ENCODE data around the gene NUFIP1. TPM values are rescaled to one million over a fixed set of nuclear protein-coding genes. Genes with fewer than 3 reads are reported as not detected.

NUFIP1 gene
- total and polyA plus RNA-seq, 2 donors (not counting 3 experiments of a cell fraction or from before 2014, with no cell fraction given): 1.4 to 6.9 TPM

DNA sequence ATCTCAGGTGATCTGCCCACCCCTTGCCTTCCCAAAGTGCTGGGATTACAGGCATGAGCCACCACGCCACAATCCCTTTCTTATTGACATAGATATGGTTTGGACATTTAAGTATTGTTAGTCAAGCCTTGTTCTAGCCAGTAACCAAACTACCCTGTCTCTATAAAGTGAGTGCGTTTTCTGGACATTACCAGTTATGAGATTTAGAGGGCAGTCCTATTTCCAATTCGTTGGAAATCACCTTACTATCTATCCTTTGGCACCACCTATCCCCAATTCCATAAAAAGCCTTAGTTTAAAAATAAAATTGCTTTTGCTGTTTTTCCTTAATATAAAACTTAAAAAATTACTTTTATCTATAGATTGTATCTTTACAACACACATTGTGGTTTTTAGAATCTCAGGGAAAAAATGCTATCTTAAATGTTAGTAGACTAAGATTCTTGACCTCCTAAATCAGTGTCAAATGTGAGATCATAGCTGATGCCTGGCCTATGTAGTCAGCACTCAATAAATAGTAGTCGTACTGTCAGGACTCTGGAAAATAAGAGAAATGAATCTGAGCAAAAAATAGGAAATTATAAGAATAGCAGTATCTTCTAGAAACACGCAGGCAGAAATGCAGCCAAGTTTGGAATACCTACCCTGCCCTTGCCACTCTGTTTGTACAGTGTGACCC is 57.0 kb downstream of the NUFIP1 start:
- no peak overlapping the region for H2AFZ ChIP-seq (ENCODE audit: low read depth, low read length)
- FAIRE-seq (no peak), DNase-seq (ENCODE audit: low read depth, low spot score) (no peak)
- no peaks in the 10 kb centered on the region for H3K79me2 ChIP-seq (ENCODE audit: control insufficient read depth, insufficient read depth, low read length)
- peak overlapping the region; percentile 94 for H3K27ac ChIP-seq (ENCODE audit: insufficient read depth, low read depth, low read length)
- TF ChIP-seq GATA2 (IDR thresholded peaks at IDR 0.05; ENCODE audit: insufficient read depth, insufficient read length, low read depth, low read length) (no peak), JUN (IDR thresholded peaks at IDR 0.05; ENCODE audit: borderline replicate concordance, insufficient read depth, insufficient read length, low read depth) (peak; percentile 8), POLR2A (IDR thresholded peaks at IDR 0.05; ENCODE audit: low read depth, low read length) (no peak)
- H3K27me3 ChIP-seq (ENCODE audit: control insufficient read depth in 2 of 2, insufficient read depth in 2 of 2, low read length in 2 of 2): no peaks in the 10 kb centered on the region
- no peaks in the 10 kb centered on the region for H3K9me3 ChIP-seq (replicated peaks; ENCODE audit: control insufficient read depth, insufficient read depth, low read length)
- dilution Hi-C loops (cut with MboI; ENCODE audit: extremely low pct_ligation_motif_present, low sequenced_read_pairs) (no loop called here), intact Hi-C loops (cut with micrococcal nuclease) (loop anchor here (1.0 to 5.0 kb wide), 4 partner anchors 10 to 220 kb away; no protein-coding TSS in a partner anchor)
- peak overlapping the region; percentile 42 for H3K9ac ChIP-seq (replicated peaks; ENCODE audit: extremely low read depth, insufficient read depth, low read length)
- H4K20me1 ChIP-seq (replicated peaks; ENCODE audit: control insufficient read depth, extremely low read depth, insufficient read depth, low read length): no peaks in the 10 kb centered on the region
- no peaks in the 10 kb centered on the region for H3K36me3 ChIP-seq (ENCODE audit: control insufficient read depth in 2 of 2, extremely low read depth in 1 of 2, insufficient read depth in 2 of 2, low read length in 2 of 2)
- CTCF ChIA-PET: interaction anchor here (0.9 to 3.7 kb wide), 12 partner anchors 10 to 448 kb away, joined by 3 to 29 read pairs (median 6); no protein-coding TSS in a partner anchor
- peaks cover 60% of the 10 kb centered on the region for H3K4me1 ChIP-seq (ENCODE audit: control insufficient read depth, extremely low read depth, insufficient read depth, low read length)
- H3K4me3 ChIP-seq (replicated peaks in 1 of 3; ENCODE audit: insufficient read depth in 1 of 3, low read depth in 1 of 3, low read length in 3 of 3): no peak overlapping the region
- no peaks in the 10 kb centered on the region for H3K9me1 ChIP-seq (replicated peaks; ENCODE audit: control insufficient read depth, extremely low read depth, insufficient read depth, low read length)
- BruUV-seq (replicated peaks): TSS peak; percentile 68
- H3K4me2 ChIP-seq (ENCODE audit: insufficient read depth, low read length): peak overlapping the region; percentile 71
- POLR2A ChIA-PET: interaction anchor here (0.7 to 1.8 kb wide), 3 partner anchors 8 to 14 kb away, joined by 3 to 8 read pairs (median 7); no protein-coding TSS in a partner anchor

DNA sequence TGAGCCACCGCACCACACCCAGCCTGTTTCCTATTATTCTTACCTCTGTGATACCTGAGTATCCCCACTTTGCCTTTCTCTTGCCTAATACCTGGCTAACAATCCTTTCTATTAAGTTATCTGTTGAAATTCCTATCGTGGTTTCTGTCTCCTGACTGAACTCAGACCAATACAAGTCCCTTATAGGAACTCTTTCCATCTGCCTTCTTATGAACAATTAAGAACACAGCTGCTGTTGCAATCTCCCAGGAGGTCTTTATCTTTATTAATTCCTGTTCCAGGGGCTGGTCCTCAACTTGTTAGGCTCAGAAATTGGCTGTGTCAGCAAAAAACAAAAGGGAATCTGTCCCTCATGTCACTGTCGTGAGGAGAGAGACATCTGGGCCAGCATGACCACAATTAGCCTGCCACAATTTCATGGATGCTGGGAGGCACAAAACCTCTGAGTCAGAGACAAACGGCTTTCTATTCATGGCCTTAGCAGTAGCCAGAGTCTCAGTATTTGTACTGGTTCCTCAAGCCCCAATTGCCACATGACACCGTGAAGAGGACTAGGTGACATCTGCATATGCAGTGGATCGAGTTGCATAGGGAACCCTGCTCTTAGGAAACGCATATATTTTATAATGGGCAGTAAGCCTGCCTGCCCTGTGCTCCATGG is 58.2 kb downstream of the NUFIP1 start:
- no peaks in the 10 kb centered on the region for H3K79me2 ChIP-seq (ENCODE audit: control insufficient read depth, insufficient read depth, low read length)
- no peaks in the 10 kb centered on the region for H3K36me3 ChIP-seq (ENCODE audit: control insufficient read depth in 2 of 2, extremely low read depth in 1 of 2, insufficient read depth in 2 of 2, low read length in 2 of 2)
- ChIA-PET CTCF (interaction anchor here (1.8 to 3.7 kb wide), 2 partner anchors 9 to 13 kb away, joined by 4 to 29 read pairs; no protein-coding TSS in a partner anchor), POLR2A (no interaction called here)
- dilution Hi-C loops (cut with MboI; ENCODE audit: extremely low pct_ligation_motif_present, low sequenced_read_pairs) (no loop called here), intact Hi-C loops (cut with micrococcal nuclease) (loop anchor here (5.0 kb wide), 3 partner anchors 36 to 219 kb away; no protein-coding TSS in a partner anchor)
- TF ChIP-seq FOS (IDR thresholded peaks at IDR 0.05; ENCODE audit: borderline replicate concordance, insufficient read depth, low read length) (no peak), EZH2 (IDR thresholded peaks at IDR 0.05; ENCODE audit: borderline replicate concordance, low read depth, low read length, severe bottlenecking) (no peak), POLR2AphosphoS5 (IDR thresholded peaks at IDR 0.05; ENCODE audit: insufficient read depth, low read depth, low read length) (no peak), POLR2A (IDR thresholded peaks at IDR 0.05; ENCODE audit: low read depth, low read length) (no peak), JUN (IDR thresholded peaks at IDR 0.05; ENCODE audit: borderline replicate concordance, insufficient read depth, insufficient read length, low read depth) (no peak), MYC (IDR thresholded peaks at IDR 0.05; ENCODE audit: low read depth, low read length) (no peak), GATA2 (IDR thresholded peaks at IDR 0.05; ENCODE audit: insufficient read depth, insufficient read length, low read depth, low read length) (no peak)
- TF ChIP-seq, protein P1, sequence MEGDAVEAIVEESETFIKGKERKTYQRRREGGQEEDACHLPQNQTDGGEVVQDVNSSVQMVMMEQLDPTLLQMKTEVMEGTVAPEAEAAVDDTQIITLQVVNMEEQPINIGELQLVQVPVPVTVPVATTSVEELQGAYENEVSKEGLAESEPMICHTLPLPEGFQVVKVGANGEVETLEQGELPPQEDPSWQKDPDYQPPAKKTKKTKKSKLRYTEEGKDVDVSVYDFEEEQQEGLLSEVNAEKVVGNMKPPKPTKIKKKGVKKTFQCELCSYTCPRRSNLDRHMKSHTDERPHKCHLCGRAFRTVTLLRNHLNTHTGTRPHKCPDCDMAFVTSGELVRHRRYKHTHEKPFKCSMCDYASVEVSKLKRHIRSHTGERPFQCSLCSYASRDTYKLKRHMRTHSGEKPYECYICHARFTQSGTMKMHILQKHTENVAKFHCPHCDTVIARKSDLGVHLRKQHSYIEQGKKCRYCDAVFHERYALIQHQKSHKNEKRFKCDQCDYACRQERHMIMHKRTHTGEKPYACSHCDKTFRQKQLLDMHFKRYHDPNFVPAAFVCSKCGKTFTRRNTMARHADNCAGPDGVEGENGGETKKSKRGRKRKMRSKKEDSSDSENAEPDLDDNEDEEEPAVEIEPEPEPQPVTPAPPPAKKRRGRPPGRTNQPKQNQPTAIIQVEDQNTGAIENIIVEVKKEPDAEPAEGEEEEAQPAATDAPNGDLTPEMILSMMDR (IDR thresholded peaks at IDR 0.05; ENCODE audit: extremely low read depth in 1 of 2, insufficient read depth in 1 of 2, low read depth in 1 of 2, low read length in 2 of 2): no peak
- TF ChIP-seq, protein P2, sequence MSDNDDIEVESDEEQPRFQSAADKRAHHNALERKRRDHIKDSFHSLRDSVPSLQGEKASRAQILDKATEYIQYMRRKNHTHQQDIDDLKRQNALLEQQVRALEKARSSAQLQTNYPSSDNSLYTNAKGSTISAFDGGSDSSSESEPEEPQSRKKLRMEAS (IDR thresholded peaks at IDR 0.05; ENCODE audit: insufficient read depth, insufficient read length): no peak
- H3K9ac ChIP-seq (replicated peaks; ENCODE audit: extremely low read depth, insufficient read depth, low read length): no peak overlapping the region
- H2AFZ ChIP-seq (ENCODE audit: low read depth, low read length): peak overlapping the region; percentile 47
- FAIRE-seq (no peak), DNase-seq (ENCODE audit: low read depth, low spot score) (no peak)
- H3K9me3 ChIP-seq (replicated peaks; ENCODE audit: control insufficient read depth, insufficient read depth, low read length): no peaks in the 10 kb centered on the region
- H3K27me3 ChIP-seq (ENCODE audit: control insufficient read depth in 2 of 2, insufficient read depth in 2 of 2, low read length in 2 of 2): no peaks in the 10 kb centered on the region
- no peaks in the 10 kb centered on the region for H4K20me1 ChIP-seq (replicated peaks; ENCODE audit: control insufficient read depth, extremely low read depth, insufficient read depth, low read length)
- no TSS peak for BruUV-seq (replicated peaks)
- H3K9me1 ChIP-seq (replicated peaks; ENCODE audit: control insufficient read depth, extremely low read depth, insufficient read depth, low read length): no peaks in the 10 kb centered on the region
- peaks cover 63% of the 10 kb centered on the region for H3K4me1 ChIP-seq (ENCODE audit: control insufficient read depth, extremely low read depth, insufficient read depth, low read length)
- H3K27ac ChIP-seq (ENCODE audit: insufficient read depth, low read depth, low read length): peak overlapping the region; percentile 94
- no peak overlapping the region for H3K4me2 ChIP-seq (ENCODE audit: insufficient read depth, low read length)
- H3K4me3 ChIP-seq (replicated peaks in 1 of 3; ENCODE audit: insufficient read depth in 1 of 3, low read depth in 1 of 3, low read length in 3 of 3): no peak overlapping the region

All from endothelial cell of umbilical vein (primary cell).